T-helper 2 cell (primary cell): Measurements from ENCODE around the gene FAAP100.
"Not testable (repeated sequence)": the region's sequence is repeated elsewhere in the genome, so short reads cannot be mapped to it uniquely, and the experiment has no call there.

ENCODE experiments used
- DNase-seq, 5 experiments: peaks; one replicate each; pipeline versions ENCODE4 v3.0.0 to v3.0.0-alpha.2; 2012 to 2022

Gene FAAP100

GRCh38 chr17:81537343-81537855, 14.8 kb downstream of the FAAP100 start:
- DNase-seq = peak in 1 of 5 experiments; percentile 36

GRCh38 chr17:81536299-81537290, 15.6 kb downstream of the FAAP100 start:
- no peak for DNase-seq

GRCh38 chr17:81535480-81536298, 16.5 kb downstream of the FAAP100 start:
- DNase-seq = no peak

- no peak for DNase-seq
Observed at GRCh38 chr17:81535007-81535328, 17.2 kb downstream of the FAAP100 start.

GRCh38 chr17:81534157-81535006, 17.8 kb downstream of the FAAP100 start:
- DNase-seq = no peak

- DNase-seq = no peak
Observed at GRCh38 chr17:81533339-81534141, 18.6 kb downstream of the FAAP100 start.

- DNase-seq = no peak
Observed at GRCh38 chr17:81532490-81533287, 19.5 kb downstream of the FAAP100 start.

- not testable (repeated sequence) for DNase-seq
Observed at GRCh38 chr17:81531998-81532404, 20.2 kb downstream of the FAAP100 start.

GRCh38 chr17:81531013-81531412, 21.1 kb downstream of the FAAP100 start:
- not testable (repeated sequence) for DNase-seq

GRCh38 chr17:81529437-81529803, 22.7 kb downstream of the FAAP100 start:
- DNase-seq = no peak

GRCh38 chr17:81528651-81529436, 23.3 kb downstream of the FAAP100 start:
- no peak for DNase-seq

GRCh38 chr17:81528384-81528650, 23.8 kb downstream of the FAAP100 start:
- DNase-seq = no peak

- DNase-seq = no peak
Observed at GRCh38 chr17:81527591-81528383, 24.4 kb downstream of the FAAP100 start, which contains the start of gene FSCN2. Gene FSCN2, plus strand, starts transcription at chr17:81528377. Its CDS starts 155 bp downstream, at chr17:81528532.

GRCh38 chr17:81526662-81527571, 25.2 kb downstream of the FAAP100 start:
- no peak for DNase-seq

GRCh38 chr17:81524865-81525159, 27.3 kb downstream of the FAAP100 start:
- no peak for DNase-seq

- no peak for DNase-seq
Observed at GRCh38 chr17:81524039-81524864, 27.9 kb downstream of the FAAP100 start.

GRCh38 chr17:81523402-81524038, 28.6 kb downstream of the FAAP100 start:
- DNase-seq = no peak
